GM18508 (cell line): ENCODE data around the gene MYO5B.

Experiments
- ATAC-seq: cut with Tn5 transposase; IDR thresholded peaks from one replicate; pipeline ENCODE4 v1.9.1; 2021; ENCODE audit warnings: moderate number of reproducible peaks; ENCODE audit not compliant: insufficient read depth, unreplicated experiment

Gene MYO5B

DNA sequence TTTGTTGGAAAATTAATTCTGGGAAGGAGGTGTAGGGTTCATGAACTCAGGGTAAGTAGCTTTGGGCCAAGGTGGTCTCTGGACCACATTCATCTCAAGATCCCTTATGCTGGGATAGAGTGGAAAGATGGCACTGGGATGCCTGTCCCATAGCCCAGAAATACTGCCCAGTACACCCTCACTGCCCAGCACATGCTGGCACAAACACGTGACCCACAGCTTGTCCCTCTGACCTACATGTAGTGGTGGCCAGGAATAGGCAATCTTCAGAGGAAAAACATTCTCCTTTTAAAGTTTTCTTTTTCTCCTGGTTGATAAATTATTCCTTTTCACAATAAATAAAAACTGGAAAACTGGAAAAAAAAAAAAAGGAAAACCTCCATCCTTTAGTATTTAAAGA lies 246.0 kb downstream of the MYO5B start:
- ATAC-seq = no peak

DNA sequence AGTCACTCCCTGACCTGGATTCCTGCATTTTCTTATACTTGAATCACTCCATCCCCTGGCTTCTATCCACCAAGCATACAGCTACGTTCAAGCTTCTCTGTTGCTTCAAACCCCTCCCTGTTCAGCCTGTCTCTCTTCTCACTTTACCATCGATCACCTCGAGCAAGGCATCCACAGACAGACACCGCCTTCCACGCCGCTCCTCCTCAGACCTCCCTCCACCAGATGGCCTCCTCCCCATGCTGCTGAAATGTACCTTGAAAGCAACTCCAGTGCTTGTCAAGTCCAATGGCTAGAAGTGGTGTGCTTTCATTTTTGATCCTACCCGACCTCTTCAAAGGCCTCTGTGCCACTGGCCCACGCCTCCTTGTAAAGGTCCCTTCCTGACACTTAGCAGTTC lies 250.3 kb downstream of the MYO5B start:
- no peak for ATAC-seq

DNA sequence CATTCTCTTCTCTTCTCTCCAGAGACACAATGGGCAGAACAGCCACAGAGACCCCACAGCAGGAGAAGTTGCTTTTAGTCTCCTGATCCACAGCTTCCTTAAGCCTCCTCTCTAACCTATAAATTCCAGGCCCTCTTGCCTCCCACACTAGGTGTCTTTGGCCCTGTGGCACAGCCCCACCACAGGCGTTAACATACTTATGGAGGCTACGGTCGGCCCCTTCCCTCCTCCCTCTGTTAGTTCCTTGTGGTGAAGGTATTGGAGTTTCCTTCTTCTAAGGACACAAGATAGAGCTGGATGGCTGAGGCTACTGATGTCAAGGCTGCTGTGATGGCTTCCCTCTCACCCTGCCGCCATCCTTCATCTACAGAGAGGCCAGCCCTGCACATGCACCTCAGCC lies 258.1 kb downstream of the MYO5B start:
- ATAC-seq = no peak

DNA sequence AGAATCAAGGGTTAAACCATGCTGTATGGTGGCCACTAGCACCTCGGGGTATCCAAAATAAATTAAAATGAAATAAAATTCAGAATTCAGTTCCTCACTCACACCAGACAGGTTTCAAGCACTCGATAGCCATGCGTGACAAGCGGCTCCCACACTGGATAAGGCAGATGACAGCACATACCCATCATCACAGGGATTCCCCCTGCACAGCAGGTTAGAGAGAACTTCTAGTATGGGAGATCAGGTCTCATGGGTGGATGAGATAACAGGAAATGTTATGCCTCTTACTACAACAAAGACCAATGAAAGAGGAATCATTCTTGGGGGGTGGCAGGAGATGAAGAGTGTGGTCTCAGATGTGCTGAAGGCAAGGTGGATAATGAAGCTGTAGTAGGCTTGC lies 259.7 kb downstream of the MYO5B start:
- no peak for ATAC-seq

DNA sequence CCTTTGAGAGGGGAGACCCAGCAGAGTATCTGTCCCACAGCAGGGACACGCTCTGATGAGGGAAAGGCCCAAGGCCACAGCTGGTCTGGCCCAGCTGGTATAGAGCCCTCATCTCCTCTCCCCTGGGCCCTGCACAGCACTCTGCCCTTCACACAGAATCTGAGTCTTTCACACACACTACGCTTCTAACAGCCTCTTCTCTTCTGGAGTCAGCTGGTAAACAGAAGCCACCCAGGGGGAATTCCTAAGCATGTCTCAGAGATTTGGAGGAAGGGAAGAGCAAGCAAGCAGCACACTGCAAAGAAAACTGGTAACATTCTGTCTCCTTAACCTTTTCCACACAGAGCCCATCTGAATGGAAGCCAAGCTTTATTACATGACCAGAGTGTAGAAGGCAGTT lies 260.5 kb downstream of the MYO5B start:
- ATAC-seq = no peak

DNA sequence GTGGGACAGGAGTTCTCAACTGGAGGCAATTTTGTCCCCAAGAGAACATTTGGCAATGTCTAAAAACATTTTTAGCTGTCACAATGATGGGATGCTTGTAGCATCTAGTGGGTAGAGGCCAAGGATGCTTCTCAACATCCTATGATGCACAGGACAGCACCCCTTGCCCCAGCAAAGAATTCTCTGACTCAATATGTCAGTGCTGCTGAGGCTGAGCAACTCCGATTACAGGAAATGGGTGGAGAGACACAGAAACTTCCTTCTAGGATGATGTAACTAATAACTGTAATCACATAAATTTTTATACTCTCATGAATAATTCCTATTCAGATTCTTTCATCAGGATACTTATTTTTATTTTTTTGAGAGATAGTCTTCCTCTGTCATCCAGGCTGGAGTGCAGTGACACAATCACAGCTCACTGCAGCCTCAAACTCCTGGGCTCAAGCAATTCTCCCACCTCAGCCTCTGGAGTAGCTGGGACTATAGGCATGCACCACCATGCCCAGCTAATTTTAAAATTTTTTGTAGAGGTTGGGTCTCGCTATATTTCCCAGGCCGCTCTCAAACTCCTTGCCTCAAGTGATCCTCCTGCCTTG lies 261.3 kb downstream of the MYO5B start:
- ATAC-seq = no peak

DNA sequence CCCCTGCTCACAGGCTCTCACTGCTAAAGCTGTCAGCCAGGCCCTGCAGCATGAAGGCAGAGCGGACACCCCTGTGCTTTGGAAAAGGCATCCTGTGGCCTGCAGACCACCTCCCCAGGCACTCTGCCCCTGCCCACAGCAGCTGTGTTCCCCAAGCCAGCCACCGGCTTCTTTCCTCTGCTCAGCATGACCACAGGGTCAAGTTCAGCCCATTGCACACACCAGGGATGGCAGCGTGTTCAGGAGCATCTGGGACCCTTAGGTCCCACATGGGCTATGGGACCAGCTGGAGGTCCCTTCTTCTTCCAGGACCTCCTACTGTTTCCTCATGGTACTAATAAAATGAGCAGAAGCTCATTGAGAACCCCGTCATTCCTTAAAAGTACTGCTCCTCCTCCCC lies 263.2 kb downstream of the MYO5B start:
- ATAC-seq = no peak

DNA sequence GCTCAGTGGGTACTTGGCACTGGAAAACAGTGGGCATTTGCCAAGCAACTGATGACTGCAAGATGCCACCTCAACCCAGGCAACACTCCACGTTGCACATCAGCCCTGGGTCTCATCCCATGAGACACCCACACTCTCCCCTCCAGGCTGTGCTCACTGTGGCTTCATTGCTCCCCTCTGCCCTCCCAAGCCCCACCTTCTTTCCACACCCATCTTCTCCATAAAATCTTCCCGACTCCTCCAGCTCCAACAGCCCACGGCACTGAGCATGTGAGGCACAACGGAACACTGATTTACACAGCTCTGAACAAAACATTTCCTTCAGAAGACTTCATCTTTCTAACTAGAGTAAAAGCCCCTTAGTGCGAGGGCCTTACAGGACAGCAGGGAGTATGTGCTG lies 263.8 kb downstream of the MYO5B start:
- ATAC-seq = no peak

DNA sequence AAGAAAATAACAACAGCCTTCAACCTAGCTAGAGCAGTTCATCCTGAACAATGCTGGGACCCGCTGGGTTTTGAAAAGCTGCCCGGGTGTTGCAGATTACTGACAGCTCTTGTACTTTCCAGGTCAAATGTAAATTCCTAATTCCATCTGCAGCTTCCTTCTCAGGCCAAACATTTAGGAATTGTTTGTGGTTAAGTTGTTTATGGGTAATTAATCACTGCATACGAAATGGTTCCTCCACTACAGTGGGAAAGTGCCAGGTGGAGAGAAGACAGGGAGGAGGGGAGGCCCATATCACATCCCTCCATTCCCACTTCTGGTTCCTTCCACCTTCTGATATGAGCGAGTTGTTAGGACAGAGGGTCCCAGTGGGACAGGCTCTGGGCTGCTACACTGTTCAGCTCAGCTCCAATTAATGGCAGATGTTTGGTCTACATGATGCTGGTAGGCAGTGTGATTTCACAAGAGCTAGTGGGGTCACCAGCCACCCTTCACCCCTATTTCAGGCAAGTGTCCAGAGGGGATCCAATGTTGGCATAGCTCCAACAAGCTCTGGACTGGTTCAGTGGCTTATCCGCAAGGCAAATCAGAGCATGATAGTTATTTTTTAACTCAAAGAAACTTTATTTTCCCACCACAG lies 268.7 kb downstream of the MYO5B start:
- ATAC-seq = no peak

DNA sequence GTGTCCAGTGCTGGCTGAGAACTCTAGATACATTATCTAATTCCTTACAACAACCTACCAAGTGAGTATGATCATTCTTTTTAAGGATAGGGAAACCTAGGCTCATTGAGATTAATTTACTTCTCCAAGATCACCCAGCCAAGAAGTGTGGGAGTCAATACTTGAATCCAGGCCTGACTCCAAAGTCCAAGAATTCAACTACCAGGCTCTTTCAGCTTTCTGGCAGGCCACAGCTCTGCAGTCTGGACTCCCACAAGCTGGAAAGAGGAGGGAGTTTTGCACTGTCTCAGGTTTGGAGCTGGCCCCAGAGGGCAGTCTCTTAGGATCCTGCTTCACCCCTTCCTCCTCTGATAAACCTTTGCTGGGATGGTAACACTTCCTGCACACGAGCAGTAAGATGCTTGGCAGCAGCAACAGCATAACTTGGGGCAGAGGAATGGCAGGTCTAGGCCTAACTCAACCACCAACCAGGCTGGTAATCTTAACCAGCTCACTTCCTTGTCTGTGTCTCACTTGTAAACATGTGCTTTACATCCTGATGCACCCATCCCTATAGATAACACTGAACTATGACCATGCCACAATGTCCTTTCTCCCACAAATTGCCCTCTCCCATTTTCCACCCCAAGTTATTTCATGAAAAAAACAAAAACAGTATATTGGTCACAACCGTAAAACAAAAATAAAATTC lies 270.5 kb downstream of the MYO5B start:
- no peak for ATAC-seq

DNA sequence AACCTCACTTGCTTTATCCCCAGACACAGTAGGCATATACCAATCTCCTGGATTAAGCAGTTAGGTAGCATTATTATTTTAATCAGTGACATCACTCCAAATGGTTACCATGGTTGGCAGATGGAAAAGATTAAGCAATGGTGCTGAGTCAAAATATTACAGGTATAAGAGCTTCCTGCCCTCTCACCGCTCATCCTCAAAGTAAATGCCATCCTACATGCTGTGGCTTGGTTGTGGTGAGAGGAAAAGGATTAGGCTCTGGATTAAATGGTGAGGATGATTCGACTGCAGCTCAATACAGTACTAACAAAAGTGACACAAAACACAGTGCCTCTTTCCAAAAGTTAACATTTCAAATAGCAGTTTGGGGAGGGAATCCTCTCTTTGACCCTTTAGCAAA lies 272.7 kb downstream of the MYO5B start:
- no peak for ATAC-seq

DNA sequence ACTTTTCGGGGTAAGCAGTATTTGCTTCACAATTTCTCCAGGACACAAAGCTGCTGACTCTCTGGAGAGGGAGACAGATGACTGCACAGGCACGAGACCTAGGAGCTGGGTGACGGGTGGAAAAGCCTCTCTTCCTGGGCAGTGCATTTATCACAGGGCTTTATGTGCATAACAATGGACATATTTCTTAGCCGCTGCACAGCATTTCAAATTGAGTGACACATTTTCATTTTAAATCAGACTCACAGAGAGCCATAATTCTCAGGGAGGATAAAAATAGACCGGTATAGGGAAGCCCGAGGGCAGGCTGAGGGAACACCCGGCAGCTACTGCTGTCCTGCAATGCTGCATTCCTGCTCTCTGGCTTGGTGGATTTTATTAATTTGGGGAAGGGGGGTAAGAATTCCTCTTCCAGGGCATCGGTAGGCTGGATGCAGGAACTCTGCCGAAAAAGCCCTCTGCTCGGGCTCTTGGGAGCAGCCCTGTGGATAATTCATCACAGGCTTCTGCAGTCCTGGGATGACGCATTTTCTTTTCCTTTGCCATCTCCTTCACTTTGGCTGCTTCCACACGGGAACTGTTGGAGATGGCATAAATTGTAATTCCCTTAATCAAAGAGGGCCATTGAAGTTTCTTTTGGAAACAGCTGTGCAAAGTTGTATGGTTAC lies 273.5 kb downstream of the MYO5B start:
- no peak for ATAC-seq

DNA sequence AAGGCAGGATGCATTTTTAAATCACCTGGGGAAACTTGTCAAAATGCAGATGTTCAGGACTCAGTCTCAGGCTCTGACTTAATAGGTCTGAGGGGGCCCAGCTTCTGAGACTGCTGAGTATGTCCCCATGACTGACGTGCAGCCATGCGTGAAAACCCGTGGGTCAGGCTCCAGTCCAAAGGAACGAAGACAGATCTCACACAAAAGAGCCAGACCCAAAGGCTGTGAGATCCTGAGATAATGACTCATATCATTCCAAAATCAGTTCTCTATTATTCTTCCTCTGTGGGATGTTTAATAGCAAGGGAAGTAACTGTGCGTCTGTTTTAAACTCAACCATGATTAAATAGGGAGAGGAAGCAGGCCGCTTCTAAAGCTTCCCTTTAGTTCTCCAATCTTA lies 274.2 kb downstream of the MYO5B start:
- no peak for ATAC-seq

DNA sequence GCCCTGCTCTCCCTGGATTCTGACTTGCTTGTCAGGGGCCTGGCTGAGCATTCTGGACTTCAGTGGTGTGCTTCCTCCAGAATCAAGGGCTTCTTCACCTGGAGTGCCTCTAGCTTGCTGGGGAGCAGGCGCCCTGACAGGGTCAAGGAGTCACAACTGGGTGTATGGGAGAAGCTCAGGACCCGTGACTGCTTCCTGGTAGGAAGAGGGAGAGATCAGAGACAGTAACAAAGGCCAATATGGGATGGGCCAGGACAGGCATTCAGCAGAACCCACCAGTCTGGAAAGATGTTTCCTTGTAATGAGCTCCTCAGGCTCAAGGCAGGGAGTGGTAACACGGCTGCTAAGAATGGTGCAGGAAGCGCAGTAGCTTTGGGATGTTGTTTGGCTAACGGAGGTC lies 277.2 kb downstream of the MYO5B start:
- no peak for ATAC-seq

DNA sequence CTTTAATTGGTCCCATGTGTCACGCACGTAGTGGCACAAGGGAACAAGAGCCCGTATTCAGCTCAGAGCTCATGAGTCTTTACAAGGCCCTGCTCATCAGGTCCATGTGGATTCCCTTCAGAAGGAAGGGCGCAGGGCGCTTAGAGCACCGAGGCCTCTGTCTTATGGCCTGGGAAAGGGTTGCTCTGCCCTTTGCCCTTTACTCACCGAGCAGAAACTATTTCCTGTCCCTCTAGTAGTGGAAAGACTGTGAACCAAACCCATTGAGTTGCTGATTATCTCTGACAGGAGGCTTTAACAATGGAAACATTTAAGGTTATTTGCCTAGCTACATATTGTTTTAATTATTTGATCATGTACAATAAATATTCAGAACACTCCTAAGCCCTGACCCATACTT lies 279.6 kb downstream of the MYO5B start:
- no peak for ATAC-seq

DNA sequence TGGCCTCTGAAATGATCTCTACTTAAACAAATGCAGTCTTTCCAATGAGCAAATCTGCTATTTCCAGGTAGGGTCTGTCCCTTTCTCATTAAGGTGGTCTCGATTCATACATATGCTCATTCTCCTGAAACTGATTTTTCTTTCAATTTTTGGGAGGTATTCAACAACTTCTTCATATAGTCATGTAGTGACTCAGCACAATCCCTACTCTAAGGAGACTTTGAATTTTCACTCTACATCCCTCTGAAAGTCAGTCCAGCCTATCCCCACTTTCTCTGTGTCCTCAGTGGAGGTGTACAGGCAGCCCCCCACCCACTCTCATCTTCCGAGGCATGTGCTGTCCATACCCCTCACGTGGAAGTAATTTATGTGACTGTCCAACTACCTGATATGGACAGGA lies 281.7 kb downstream of the MYO5B start:
- no peak for ATAC-seq

DNA sequence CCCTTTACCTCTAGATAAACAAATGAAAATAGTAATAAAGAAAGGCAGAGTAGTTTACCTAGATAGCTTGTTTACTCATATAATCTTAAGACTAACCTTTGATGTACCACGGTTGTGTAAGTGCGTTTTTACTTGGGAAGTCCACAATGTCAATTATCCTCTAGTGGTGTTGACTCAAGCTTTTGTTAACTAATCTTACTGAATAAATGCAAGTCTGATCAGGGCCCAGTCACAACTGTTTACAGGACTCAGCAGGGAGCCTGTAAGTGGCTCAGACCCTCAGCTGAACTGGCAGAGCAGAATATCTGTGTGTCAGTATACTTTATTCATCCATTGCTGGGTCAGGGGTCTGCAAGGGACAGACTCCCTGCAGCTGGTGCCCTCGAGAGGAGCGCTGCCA lies 283.5 kb downstream of the MYO5B start:
- ATAC-seq = no peak

DNA sequence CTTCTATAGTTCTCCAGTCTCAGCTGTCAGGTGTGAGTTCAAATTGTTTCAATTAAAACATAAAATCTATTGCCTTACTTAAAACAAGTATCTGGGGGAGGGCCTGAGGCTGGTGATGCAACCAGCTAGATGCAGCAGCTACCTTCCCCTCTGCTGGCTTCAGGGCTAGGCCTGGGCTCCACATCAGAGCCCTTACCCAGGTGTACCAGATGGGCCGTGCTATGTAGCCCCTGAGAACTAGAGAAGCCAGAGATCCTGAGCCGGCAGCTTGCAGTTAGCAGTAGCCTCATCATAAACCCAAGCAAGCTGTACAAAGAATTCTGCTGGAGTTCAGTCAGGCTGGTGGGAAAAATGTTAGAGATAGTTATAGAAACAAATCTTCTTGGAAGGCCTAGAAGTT lies 284.0 kb downstream of the MYO5B start:
- no peak for ATAC-seq

DNA sequence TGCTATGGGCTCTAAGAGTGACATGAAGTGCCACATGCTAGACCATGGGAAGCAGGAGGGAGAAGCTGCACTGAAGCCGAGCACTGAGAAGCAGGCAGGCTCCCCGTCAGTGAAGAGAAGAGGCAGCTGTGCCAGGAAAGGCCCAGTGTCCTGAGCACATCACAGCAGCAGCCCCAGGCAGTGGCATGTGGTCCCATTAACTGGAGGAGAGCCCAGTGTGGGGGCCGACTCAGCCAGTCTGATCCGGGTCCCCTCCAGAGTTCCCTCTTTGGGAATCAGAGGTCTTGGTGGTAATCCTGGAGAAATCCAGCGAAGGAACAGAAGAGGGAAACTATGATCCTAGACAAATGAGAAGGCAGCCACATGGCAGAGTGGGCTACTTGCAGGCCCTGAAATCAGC lies 284.9 kb downstream of the MYO5B start:
- ATAC-seq = no peak

DNA sequence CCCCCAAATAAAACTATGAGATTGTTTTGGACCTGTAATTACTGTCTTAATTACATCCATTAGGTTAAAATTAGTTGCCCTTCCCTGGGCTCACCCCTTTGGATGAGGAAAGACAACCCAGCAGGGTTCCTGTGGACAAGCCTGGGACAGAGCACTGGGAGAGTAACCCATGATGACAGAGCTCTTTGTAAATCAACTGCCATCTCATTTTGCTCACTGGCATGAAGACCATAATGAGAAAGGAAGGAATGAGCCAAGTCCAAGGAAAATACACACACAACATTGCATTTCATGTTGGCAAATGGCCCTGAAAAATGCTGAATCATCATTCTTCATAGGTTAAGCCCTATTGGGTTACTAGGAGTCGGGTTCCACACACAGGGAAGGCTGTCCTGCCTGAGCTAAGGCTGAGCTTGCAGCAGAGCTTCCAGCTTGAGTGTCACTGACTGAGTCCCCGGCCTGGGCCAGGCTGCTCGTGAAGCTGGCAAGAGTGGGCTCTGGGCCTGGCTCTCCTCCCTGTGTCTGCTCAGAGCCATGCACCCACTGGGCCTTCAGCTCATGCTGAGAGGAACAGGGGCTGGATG lies 287.5 kb downstream of the MYO5B start:
- no peak for ATAC-seq

DNA sequence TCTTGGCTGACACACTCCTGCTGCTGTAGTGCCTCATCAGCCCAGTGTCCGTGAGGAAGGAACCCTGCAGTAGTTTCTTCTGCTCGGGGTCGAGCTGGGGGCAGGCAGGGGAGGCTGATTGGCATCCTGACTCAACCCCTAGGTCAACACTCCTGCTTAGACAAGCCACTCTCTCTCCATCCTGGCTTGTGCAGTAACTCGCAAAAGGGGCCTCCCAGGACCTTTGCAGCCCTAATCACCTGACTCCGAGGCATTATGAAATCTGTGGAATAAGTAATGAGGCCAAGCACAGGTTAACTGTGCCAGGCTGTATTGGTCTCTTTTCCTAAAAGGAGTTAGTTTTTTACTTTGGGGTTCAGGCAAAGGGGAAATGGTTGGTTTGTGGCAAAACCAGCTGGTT lies 289.2 kb downstream of the MYO5B start:
- ATAC-seq = no peak
